Activated CD4-positive, alpha-beta memory T cell treated with anti-CD3 and anti-CD28 coated beads for 36 hours (primary cell): ENCODE measurements around the gene TUBA1C. TPM values are rescaled to one million over a fixed set of nuclear protein-coding genes. Genes with fewer than 3 reads are reported as not detected.
"Not testable (repeated sequence)": the region's sequence is repeated elsewhere in the genome, so short reads cannot be mapped to it uniquely, and the experiment has no call there.

Source experiments
- CTCF ChIA-PET: fragments of 350-600 bp; sonication (Branson Sonifier 250); formaldehyde crosslinking; loops from one replicate; lab custom pipeline; 2021; ENCODE audit warnings: antibody characterized with exemption, inconsistent platforms; lab: Charles Lee
- POLR2A ChIA-PET: fragments of 350-600 bp; sonication (Branson Sonifier 250); formaldehyde crosslinking; loops from one replicate; lab custom pipeline; 2021; ENCODE audit warnings: antibody characterized with exemption; lab: Charles Lee
- DNase-seq: peaks from one replicate; pipeline ENCODE4 v3.0.0-alpha.2; 2020
- H3K27ac Mint-ChIP-seq: one replicate; pipeline ENCODE4 v1.8.0; 2021; ENCODE audit warnings: mixed read lengths
- H3K27me3 Mint-ChIP-seq: one replicate; pipeline ENCODE4 v1.8.0; 2021; ENCODE audit warnings: mixed read lengths
- H3K36me3 Mint-ChIP-seq: one replicate; pipeline ENCODE4 v1.8.0; 2021; ENCODE audit warnings: mixed read lengths
- H3K4me1 Mint-ChIP-seq: one replicate; pipeline ENCODE4 v1.8.0; 2021; ENCODE audit warnings: low read depth, mixed read lengths
- H3K4me3 Mint-ChIP-seq: one replicate; pipeline ENCODE4 v1.8.0; 2021; ENCODE audit warnings: mild to moderate bottlenecking, mixed read lengths
- H3K9me3 Mint-ChIP-seq: one replicate; pipeline ENCODE4 v1.8.0; 2021; ENCODE audit warnings: mixed read lengths
- intact Hi-C: fragments of 100-400 bp; cut with micrococcal nuclease; formaldehyde crosslinking; loops from one replicate; pipeline ENCODE4 v1.15.1; 2023
- total RNA-seq, 2 experiments: library from RNA; stranded (reverse); gene quantifications; one replicate each; pipeline ENCODE4 v1.2.3, GENCODE V29; 2021

The TUBA1C gene
- total RNA-seq, 2 experiments from 2014 or later: 353 to 360 TPM

GRCh38 chr12:49296836-49297694 lies 32.2 kb downstream of the TUBA1C start:
- H3K4me3 Mint-ChIP-seq: peak overlapping the region; percentile 35
- intact Hi-C loops: loop anchor here (2.0 kb wide), 1 partner anchor 46 kb away; no protein-coding TSS in a partner anchor
- no peaks in the 10 kb centered on the region for H3K9me3 Mint-ChIP-seq
- peak overlapping the region; percentile 13 for H3K27ac Mint-ChIP-seq
- no peaks in the 10 kb centered on the region for H3K36me3 Mint-ChIP-seq
- peaks cover 18% of the 10 kb centered on the region for H3K4me1 Mint-ChIP-seq
- peak; percentile 67 for DNase-seq
- ChIA-PET POLR2A (interaction anchor here (0.9 to 2.2 kb wide), 3 partner anchors 25 to 45 kb away, joined by 3 to 7 read pairs (median 6); partner anchors contain the start of gene TROAP), CTCF (interaction anchor here (0.6 to 16.1 kb wide), 19 partner anchors 9 to 363 kb away, joined by 3 to 234 read pairs (median 7); partner anchors contain the start of genes C1QL4, DNAJC22, KCNH3 and SPATS2)
- peaks cover 50% of the 10 kb centered on the region for H3K27me3 Mint-ChIP-seq

DNA sequence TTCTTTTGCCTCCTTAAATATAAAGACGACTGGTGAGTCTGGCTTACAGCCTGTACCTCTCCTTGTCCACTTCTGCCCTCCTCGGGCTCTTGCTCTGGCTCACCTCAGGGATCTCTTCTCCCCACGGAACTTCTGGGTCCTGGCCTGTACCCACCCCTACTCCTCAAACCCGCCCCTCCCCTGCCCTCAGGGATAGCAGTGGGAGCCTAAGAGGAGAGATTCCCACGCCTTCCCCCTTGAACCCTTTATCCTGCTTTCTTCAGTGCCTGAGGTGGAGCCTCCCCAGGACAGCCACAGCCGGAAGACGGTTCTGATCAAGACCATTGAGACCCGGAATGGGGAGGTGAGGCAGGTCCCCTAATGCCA lies 32.8 kb downstream of the TUBA1C start:
- no peak for DNase-seq
- H3K4me1 Mint-ChIP-seq: peaks cover 18% of the 10 kb centered on the region
- ChIA-PET POLR2A (interaction anchor here (0.9 to 2.2 kb wide), 3 partner anchors 25 to 45 kb away, joined by 3 to 7 read pairs (median 6); partner anchors contain the start of gene TROAP), CTCF (interaction anchor here (0.6 to 16.1 kb wide), 16 partner anchors 9 to 241 kb away, joined by 3 to 234 read pairs (median 12); partner anchors contain the start of genes C1QL4, DNAJC22, KCNH3 and SPATS2)
- no peak overlapping the region for H3K27ac Mint-ChIP-seq
- H3K36me3 Mint-ChIP-seq: no peaks in the 10 kb centered on the region
- intact Hi-C loops: loop anchor here (1.0 to 2.0 kb wide), 2 partner anchors 25 to 45 kb away; no protein-coding TSS in a partner anchor
- H3K4me3 Mint-ChIP-seq: no peak overlapping the region
- no peaks in the 10 kb centered on the region for H3K9me3 Mint-ChIP-seq
- H3K27me3 Mint-ChIP-seq: peaks cover 52% of the 10 kb centered on the region

DNA sequence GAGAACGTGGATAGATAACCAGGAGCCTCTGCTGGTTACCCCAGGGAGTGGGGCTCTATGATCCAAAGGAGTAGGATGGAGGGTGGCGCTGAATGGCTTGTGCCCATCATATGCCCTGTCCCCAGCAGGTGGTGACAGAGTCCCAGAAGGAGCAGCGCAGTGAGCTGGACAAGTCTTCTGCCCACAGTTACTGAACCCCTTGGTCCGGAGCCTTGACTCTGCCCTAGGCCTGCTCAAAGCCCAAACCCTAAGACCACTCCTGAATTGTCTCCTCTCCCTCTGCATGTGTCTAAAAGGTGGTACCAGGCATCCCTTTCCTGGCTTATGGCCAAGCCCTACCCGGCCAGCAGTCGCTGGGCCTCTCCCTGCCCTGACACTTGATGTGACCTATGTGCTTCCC lies 33.3 kb downstream of the TUBA1C start:
- CTCF ChIA-PET: interaction anchor here (1.1 to 16.1 kb wide), 7 partner anchors 9 to 216 kb away, joined by 3 to 234 read pairs (median 11); partner anchors contain the start of genes C1QL4, DNAJC22 and TROAP
- no peak overlapping the region for H3K4me3 Mint-ChIP-seq
- POLR2A ChIA-PET: no interaction called here
- H3K9me3 Mint-ChIP-seq: no peaks in the 10 kb centered on the region
- H3K4me1 Mint-ChIP-seq: peaks cover 18% of the 10 kb centered on the region
- DNase-seq: peak; percentile 44
- peaks cover 56% of the 10 kb centered on the region for H3K27me3 Mint-ChIP-seq
- H3K36me3 Mint-ChIP-seq: no peaks in the 10 kb centered on the region
- intact Hi-C loops: loop anchor here (1.0 kb wide), 1 partner anchor 24 kb away; no protein-coding TSS in a partner anchor
- no peak overlapping the region for H3K27ac Mint-ChIP-seq

- ChIA-PET CTCF (interaction anchor here (0.9 to 2.4 kb wide), 3 partner anchors 10 to 46 kb away, joined by 3 to 10 read pairs (median 6); no protein-coding TSS in a partner anchor), POLR2A (interaction anchor here (1.3 kb wide), 1 partner anchor 21 kb away, joined by 3 read pairs; the partner anchor contains the start of gene TROAP)
- Mint-ChIP-seq H3K4me3 (no peak overlapping the region), H3K4me1 (peaks cover 11% of the 10 kb centered on the region), H3K27ac (no peak overlapping the region), H3K36me3 (no peaks in the 10 kb centered on the region), H3K9me3 (no peaks in the 10 kb centered on the region), H3K27me3 (peaks cover 39% of the 10 kb centered on the region)
- DNase-seq: peak; percentile 77
- intact Hi-C loops: no loop called here
Measured at GRCh38 chr12:49301760-49302159, 36.9 kb downstream of the TUBA1C start.

GRCh38 chr12:49304161-49304560 lies 39.3 kb downstream of the TUBA1C start:
- intact Hi-C loops: no loop called here
- peaks cover 6% of the 10 kb centered on the region for H3K4me1 Mint-ChIP-seq
- H3K9me3 Mint-ChIP-seq: no peaks in the 10 kb centered on the region
- H3K4me3 Mint-ChIP-seq: no peak overlapping the region
- ChIA-PET POLR2A (no interaction called here), CTCF (interaction anchor here (0.6 to 4.8 kb wide), 7 partner anchors 8 to 69 kb away, joined by 3 to 15 read pairs (median 4); partner anchors contain the start of genes DNAJC22 and PRPH)
- H3K27ac Mint-ChIP-seq: no peak overlapping the region
- peaks cover 25% of the 10 kb centered on the region for H3K27me3 Mint-ChIP-seq
- H3K36me3 Mint-ChIP-seq: no peaks in the 10 kb centered on the region
- DNase-seq: no peak

DNA sequence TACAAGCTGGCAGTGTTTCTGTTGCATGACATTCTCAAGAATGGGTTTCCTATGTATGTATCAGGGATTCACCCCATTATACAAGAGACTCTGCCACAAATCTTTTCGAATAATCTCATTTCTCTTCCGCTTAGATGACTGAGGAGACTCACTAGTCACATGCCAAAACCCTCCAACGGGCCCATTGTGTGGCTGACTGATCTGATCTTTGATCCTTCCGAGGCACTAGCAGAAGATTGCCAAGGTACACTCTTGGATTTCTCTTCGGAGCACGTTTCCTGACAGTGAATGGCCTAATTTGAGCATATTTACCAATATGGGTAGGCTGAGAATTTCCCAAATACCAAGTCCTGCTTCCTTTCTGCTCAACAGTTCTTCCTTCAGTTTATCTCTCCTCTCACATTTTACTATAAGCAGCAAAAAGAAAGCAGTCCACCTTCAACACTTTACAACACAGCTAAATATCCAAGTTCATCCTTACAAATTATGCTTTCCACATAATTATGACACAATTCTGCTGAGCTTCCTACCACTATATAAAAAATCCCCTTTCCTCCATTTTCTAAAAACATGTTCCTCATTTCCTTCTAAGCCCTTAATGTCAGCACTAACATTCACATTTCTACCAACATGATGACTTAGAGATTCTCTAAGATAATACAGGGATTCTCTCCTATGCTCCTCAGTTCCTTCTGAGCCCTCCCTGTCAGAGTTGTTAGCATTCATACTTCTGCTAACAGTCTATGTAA lies 41.1 kb downstream of the TUBA1C start:
- intact Hi-C loops: no loop called here
- H3K4me3 Mint-ChIP-seq: no peak overlapping the region
- H3K36me3 Mint-ChIP-seq: no peaks in the 10 kb centered on the region
- peaks cover 6% of the 10 kb centered on the region for H3K4me1 Mint-ChIP-seq
- H3K27ac Mint-ChIP-seq: no peak overlapping the region
- ChIA-PET POLR2A (no interaction called here), CTCF (interaction anchor here (1.5 to 4.8 kb wide), 2 partner anchors 10 to 36 kb away, joined by 11 to 15 read pairs; partner anchors contain the start of gene PRPH)
- peaks cover 30% of the 10 kb centered on the region for H3K27me3 Mint-ChIP-seq
- no peaks in the 10 kb centered on the region for H3K9me3 Mint-ChIP-seq
- DNase-seq: no peak

GRCh38 chr12:49309386-49309785 lies 44.5 kb downstream of the TUBA1C start:
- ChIA-PET POLR2A (no interaction called here), CTCF (interaction anchor here (1.5 to 1.7 kb wide), 2 partner anchors 20 to 22 kb away, joined by 3 to 4 read pairs; no protein-coding TSS in a partner anchor)
- Mint-ChIP-seq H3K4me1 (no peaks in the 10 kb centered on the region), H3K27me3 (peaks cover 22% of the 10 kb centered on the region), H3K27ac (no peak overlapping the region), H3K4me3 (no peak overlapping the region), H3K9me3 (no peaks in the 10 kb centered on the region), H3K36me3 (no peaks in the 10 kb centered on the region)
- intact Hi-C loops: no loop called here
- DNase-seq: no peak

DNA sequence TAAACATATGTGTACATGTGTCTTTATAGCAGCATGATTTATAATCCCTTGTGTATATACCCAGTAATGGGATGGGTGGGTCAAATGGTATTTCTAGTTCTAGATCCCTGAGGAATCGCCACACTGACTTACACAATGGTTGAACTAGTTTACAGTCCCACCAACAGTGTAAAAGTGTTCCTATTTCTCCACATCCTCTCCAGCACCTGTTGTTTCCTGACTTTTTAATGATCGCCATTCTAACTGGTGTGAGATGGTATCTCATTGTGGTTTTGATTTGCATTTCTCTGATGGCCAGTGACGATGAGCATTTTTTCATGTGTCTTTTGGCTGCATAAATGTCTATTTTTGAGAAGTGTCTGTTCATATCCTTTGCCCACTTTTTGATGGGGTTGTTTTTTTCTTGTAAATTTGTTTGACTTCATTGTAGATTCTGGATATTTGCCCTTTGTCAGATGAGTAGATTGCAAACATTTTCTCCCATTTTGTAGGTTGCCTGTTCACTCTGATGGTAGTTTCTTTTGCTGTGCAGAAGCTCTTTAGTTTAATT lies 45.6 kb downstream of the TUBA1C start:
- H3K4me3 Mint-ChIP-seq, DNase-seq, H3K4me1 Mint-ChIP-seq, H3K27ac Mint-ChIP-seq, POLR2A ChIA-PET, H3K36me3 Mint-ChIP-seq, CTCF ChIA-PET, intact Hi-C loops, H3K9me3 Mint-ChIP-seq: not testable (repeated sequence)
- peaks cover 20% of the 10 kb centered on the region for H3K27me3 Mint-ChIP-seq

GRCh38 chr12:49314811-49315210 lies 49.9 kb downstream of the TUBA1C start:
- Mint-ChIP-seq H3K27me3 (peaks cover 7% of the 10 kb centered on the region), H3K4me3 (no peak overlapping the region), H3K4me1 (no peaks in the 10 kb centered on the region), H3K9me3 (no peaks in the 10 kb centered on the region), H3K27ac (no peak overlapping the region), H3K36me3 (no peaks in the 10 kb centered on the region)
- intact Hi-C loops: no loop called here
- DNase-seq: no peak
- ChIA-PET CTCF (interaction anchor here (0.8 kb wide), 1 partner anchor 26 kb away, joined by 3 read pairs; no protein-coding TSS in a partner anchor), POLR2A (no interaction called here)

- DNase-seq, H3K27me3 Mint-ChIP-seq, H3K36me3 Mint-ChIP-seq, H3K4me3 Mint-ChIP-seq, POLR2A ChIA-PET, intact Hi-C loops, H3K27ac Mint-ChIP-seq, H3K4me1 Mint-ChIP-seq, H3K9me3 Mint-ChIP-seq: not testable (repeated sequence)
- CTCF ChIA-PET: interaction anchor here (1.5 kb wide), 1 partner anchor 30 kb away, joined by 3 read pairs; no protein-coding TSS in a partner anchor
Measured at GRCh38 chr12:49317118-49317517, 52.2 kb downstream of the TUBA1C start.

DNA sequence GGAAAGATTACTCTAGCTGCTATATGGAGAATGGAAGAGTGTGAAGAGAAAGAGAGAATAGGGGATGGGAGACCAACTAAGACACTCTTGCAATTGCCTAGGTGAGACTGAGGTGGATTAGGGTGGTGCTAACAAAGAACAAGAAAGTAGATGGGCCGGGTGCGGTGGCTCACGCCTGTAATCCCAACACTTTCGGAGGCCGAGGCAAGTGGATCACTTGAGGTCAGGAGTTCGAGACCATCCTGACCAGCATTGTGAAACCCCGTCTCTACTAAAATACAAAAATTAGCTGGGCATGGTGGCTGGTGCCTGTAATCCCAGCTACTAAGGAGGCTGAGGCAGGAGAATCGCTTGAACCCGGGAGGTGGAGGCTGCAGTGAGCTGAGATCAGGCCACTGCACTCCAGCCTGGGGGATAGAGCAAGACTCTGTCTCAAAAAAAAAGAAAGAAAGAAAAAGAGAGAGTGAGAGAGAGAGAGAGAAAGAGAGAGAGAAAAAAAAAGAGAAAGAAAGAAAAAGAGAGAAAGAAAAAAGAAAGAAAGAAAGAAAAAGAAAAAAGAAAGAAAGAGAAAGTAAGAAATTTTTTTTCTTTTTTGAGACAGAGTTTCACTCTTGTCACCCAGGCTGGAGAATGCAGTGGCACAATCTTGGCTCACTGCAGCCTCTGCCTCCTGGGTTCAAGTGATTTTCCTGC lies 55.7 kb downstream of the TUBA1C start:
- H3K27me3 Mint-ChIP-seq, intact Hi-C loops, H3K36me3 Mint-ChIP-seq, POLR2A ChIA-PET, H3K4me3 Mint-ChIP-seq, H3K27ac Mint-ChIP-seq, DNase-seq, H3K9me3 Mint-ChIP-seq: not testable (repeated sequence)
- peaks cover 19% of the 10 kb centered on the region for H3K4me1 Mint-ChIP-seq
- CTCF ChIA-PET: interaction anchor here (3.6 kb wide), 1 partner anchor 12 kb away, joined by 21 read pairs; no protein-coding TSS in a partner anchor
